GM13976 (cell line): ENCODE data around the gene SSBP2.
"Not testable (repeated sequence)": the region's sequence is repeated elsewhere in the genome, so short reads cannot be mapped to it uniquely, and the experiment has no call there.

Experiments
- DNase-seq: peaks from one replicate; pipeline ENCODE4 v3.0.0; 2012; ENCODE audit warnings: low spot score
- CTCF ChIP-seq: IDR thresholded peaks from 2 replicates; pipeline ENCODE4 v1.5.1; 2012; ENCODE audit warnings: borderline replicate concordance, mild to moderate bottlenecking; ENCODE audit not compliant: insufficient read depth; ENCODE audit errors: extremely low read depth, missing control alignments, control extremely low read depth
- in situ Hi-C: fragments of 300-500 bp; cut with MboI; formaldehyde crosslinking; loops from one replicate; pipeline ENCODE4 v1.12.0; 2022; ENCODE audit warnings: low sequenced_read_pairs, mixed read lengths, inconsistent platforms; ENCODE audit not compliant: unreplicated experiment

Gene SSBP2

GRCh38 chr5:81632679-81633078, 118.2 kb downstream of the SSBP2 start:
- in situ Hi-C loops, result no loop called here
- TF ChIP-seq CTCF, result no peak
- no peak for DNase-seq

GRCh38 chr5:81631621-81632020, 119.3 kb downstream of the SSBP2 start:
- in situ Hi-C loops, result no loop called here
- TF ChIP-seq CTCF, result no peak
- no peak for DNase-seq

DNA sequence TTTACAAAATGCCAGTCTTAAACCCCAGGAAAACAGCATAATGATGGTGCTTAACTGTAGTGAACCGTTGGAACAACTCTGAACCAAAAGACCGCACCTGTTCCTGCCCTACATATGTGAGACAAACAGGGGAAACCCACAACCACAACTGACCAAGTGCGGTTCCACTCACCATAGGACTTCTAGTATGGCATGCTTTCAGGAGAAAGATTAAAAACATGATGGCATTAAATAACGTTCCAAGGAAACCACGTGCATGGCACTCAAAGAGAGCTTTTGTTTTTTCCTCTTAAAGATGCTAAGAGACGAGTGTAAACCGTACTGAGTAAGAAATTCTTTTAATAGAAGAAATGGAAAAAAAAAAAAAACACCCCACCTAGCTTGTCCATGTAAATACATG, 119.8 kb downstream of the SSBP2 start:
- TF ChIP-seq CTCF, result no peak
- in situ Hi-C loops, result no loop called here
- DNase-seq, result no peak

GRCh38 chr5:81630684-81631083, 120.2 kb downstream of the SSBP2 start:
- TF ChIP-seq CTCF, result no peak
- no peak for DNase-seq
- in situ Hi-C loops, result no loop called here

- no peak for DNase-seq
- TF ChIP-seq CTCF, result no peak
- in situ Hi-C loops, result no loop called here
Measured at GRCh38 chr5:81629986-81630385, 120.9 kb downstream of the SSBP2 start.

DNA sequence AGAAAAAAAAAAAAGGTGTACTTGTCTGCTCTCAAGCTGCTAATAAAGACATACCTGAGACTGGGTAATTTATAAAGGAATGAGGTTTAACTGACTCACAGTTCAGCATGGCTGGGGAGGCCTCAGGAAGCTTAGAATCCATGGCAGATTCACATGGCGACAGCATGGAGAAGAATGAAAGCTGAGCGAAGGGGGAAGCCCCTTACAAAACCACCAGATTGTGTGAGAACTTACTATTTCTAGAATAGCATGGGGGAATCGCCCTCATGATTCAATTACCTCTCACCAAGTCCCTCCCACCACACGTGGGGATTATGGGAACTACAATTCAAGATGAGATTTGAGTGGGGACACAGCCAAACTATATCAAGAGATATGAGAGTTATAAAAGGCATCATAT, 122.8 kb downstream of the SSBP2 start:
- in situ Hi-C loops, DNase-seq: not testable (repeated sequence)

DNA sequence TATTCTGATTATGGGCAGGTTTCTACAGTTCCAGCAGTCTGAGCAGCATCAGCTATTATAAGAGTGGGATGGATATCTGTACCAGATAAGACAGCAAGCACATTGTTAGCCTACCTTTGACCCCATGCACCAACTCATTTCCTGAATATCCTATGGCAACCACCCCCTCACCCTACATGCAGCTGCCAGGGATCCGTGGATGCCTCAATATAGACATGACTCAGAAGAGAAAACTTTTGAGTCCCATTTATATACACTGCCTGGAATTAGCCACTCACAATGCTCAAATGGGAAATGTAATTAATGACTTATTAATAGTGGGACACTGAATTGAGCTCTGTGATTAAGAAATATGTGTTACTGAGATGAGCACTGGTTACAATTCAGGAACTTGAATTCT, 124.4 kb downstream of the SSBP2 start:
- DNase-seq, result no peak
- no peak for TF ChIP-seq CTCF
- in situ Hi-C loops, result no loop called here
